IPS DF 19.7 (cell line): Measurements from ENCODE around the gene NSUN2.

Source experiments
- DNase-seq: peaks from one replicate; pipeline ENCODE4 v3.0.0-alpha.2; 2013; ENCODE audit warnings: low read depth, low spot score

NSUN2 gene

GRCh38 chr5:6604341-6604740, 28.5 kb downstream of the NSUN2 start:
- DNase-seq = no peak

GRCh38 chr5:6603643-6604042, 29.2 kb downstream of the NSUN2 start:
- no peak for DNase-seq

- no peak for DNase-seq
Observed at GRCh38 chr5:6602441-6602840, 30.4 kb downstream of the NSUN2 start.

- no peak for DNase-seq
Observed at GRCh38 chr5:6601816-6602215, 31.0 kb downstream of the NSUN2 start.

GRCh38 chr5:6601271-6601670, 31.6 kb downstream of the NSUN2 start:
- no peak for DNase-seq

GRCh38 chr5:6599739-6600138, 33.1 kb downstream of the NSUN2 start:
- DNase-seq = no peak

- DNase-seq = no peak
Observed at GRCh38 chr5:6598351-6598900, 34.4 kb downstream of the NSUN2 start.

GRCh38 chr5:6597557-6597956, 35.3 kb downstream of the NSUN2 start:
- no peak for DNase-seq

- DNase-seq = no peak
Observed at GRCh38 chr5:6596388-6596787, 36.5 kb downstream of the NSUN2 start.

GRCh38 chr5:6595405-6595804, 37.4 kb downstream of the NSUN2 start:
- no peak for DNase-seq

- DNase-seq = no peak
Observed at GRCh38 chr5:6594066-6594465, 38.8 kb downstream of the NSUN2 start.

GRCh38 chr5:6593148-6594016, 39.5 kb downstream of the NSUN2 start:
- DNase-seq = no peak

GRCh38 chr5:6592601-6593000, 40.2 kb downstream of the NSUN2 start:
- DNase-seq = no peak

GRCh38 chr5:6591671-6592288, 41.1 kb downstream of the NSUN2 start:
- DNase-seq = no peak

- DNase-seq = no peak
Observed at GRCh38 chr5:6590581-6590980, 42.3 kb downstream of the NSUN2 start.

- DNase-seq = no peak
Observed at GRCh38 chr5:6587171-6587570, 45.7 kb downstream of the NSUN2 start.

- no peak for DNase-seq
Observed at GRCh38 chr5:6586647-6587042, 46.2 kb downstream of the NSUN2 start.

GRCh38 chr5:6585939-6586646, 46.8 kb downstream of the NSUN2 start:
- DNase-seq = no peak

- DNase-seq = no peak
Observed at GRCh38 chr5:6585168-6585567, 47.7 kb downstream of the NSUN2 start.

- DNase-seq = no peak
Observed at GRCh38 chr5:6584727-6585126, 48.1 kb downstream of the NSUN2 start.

GRCh38 chr5:6584101-6584645, 48.7 kb downstream of the NSUN2 start:
- DNase-seq = no peak
